Fibroblast of the aortic adventitia (primary cell): Measurements from ENCODE around the gene SLC45A3. TPM values are rescaled to one million over a fixed set of nuclear protein-coding genes. Genes with fewer than 3 reads are reported as not detected.

ENCODE experiments used
- DNase-seq: peaks from one replicate; pipeline ENCODE4 v3.0.0-alpha.2; 2010; ENCODE audit warnings: low read depth
- H3K4me3 ChIP-seq: 2 replicates; pipeline ENCODE4 v1.5.1; 2011; ENCODE audit warnings: low read depth, mild to moderate bottlenecking, control low read depth, low read length, moderate library complexity
- total RNA-seq: library from RNA; depleted of rRNA; stranded (reverse); fragments of >200 nt; gene quantifications from 2 replicates; pipeline ENCODE4 v1.2.3, GENCODE V29; 2012; ENCODE audit warnings: low replicate concordance
- TF ChIP-seq, protein P1 (sequence below): IDR thresholded peaks from 2 replicates; pipeline ENCODE4 v1.5.1; 2011; ENCODE audit warnings: mild to moderate bottlenecking, low read length, control low read depth, inconsistent platforms; ENCODE audit not compliant: insufficient read depth

Gene SLC45A3
- total RNA-seq, 1 donor: 1.7 TPM

DNA sequence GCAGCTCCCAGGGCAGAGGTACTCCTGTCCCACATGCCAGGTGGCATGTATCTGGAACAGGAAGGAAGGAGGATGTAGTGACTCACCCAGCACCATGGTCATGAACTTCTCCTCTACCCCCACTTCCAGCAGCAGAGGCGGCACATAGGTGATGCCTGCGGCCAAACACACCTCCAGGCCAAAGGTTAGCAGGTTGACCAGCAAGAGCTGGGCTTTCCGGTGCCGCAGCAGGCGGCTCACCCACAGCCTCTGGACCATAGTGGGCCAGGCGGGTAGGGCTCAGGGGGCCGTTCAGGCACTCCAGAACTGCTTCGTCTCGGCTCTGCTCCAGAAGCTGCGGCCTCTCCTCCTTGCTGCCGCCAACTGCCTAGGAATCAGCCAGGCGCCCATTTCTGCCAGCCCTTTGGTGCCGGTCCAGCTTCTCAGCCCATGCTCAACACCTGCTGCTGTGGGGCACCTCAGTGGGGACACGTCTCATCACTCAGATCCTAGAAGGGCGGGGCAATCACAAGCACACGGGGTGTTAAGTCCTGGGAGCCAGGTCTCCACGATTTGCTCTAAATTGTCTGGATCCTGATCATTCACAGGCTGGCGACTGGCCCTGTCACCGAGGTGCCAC lies 15.8 kb downstream of the SLC45A3 start:
- DNase-seq: no peak
- H3K4me3 ChIP-seq: no peak overlapping the region
- TF ChIP-seq, protein P1, sequence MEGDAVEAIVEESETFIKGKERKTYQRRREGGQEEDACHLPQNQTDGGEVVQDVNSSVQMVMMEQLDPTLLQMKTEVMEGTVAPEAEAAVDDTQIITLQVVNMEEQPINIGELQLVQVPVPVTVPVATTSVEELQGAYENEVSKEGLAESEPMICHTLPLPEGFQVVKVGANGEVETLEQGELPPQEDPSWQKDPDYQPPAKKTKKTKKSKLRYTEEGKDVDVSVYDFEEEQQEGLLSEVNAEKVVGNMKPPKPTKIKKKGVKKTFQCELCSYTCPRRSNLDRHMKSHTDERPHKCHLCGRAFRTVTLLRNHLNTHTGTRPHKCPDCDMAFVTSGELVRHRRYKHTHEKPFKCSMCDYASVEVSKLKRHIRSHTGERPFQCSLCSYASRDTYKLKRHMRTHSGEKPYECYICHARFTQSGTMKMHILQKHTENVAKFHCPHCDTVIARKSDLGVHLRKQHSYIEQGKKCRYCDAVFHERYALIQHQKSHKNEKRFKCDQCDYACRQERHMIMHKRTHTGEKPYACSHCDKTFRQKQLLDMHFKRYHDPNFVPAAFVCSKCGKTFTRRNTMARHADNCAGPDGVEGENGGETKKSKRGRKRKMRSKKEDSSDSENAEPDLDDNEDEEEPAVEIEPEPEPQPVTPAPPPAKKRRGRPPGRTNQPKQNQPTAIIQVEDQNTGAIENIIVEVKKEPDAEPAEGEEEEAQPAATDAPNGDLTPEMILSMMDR: no peak

DNA sequence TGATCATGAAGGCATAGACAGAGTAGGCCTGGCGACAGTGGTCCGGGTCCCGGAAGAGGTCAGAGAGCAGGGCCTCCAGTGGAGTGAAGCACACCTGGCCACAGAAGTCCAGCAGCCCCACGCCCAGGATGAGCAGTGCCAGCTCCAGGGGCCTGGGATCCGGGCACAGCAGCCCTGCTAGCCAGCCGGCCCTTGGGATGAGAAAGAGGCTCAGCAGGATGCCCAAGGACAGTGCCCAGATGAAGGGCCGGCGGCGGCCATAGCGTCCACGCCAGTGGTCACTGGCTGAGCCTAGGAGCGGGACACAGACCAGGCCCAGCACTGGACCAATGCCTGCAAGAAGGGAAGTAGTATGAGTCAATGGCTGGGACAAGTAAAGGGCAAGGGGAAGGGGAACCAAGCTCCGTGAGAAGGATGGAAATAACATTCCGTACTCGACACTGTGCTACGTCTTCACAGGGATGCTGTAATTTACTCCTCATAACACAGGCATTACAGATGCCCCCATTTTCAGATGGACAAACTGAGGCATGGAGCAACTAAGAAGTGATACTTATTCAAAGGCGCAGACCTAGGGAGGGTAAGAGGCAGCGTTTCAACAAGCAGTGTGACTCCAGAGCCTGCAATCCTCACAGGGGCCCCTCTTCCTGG lies 16.9 kb downstream of the SLC45A3 start:
- no peak overlapping the region for H3K4me3 ChIP-seq
- TF ChIP-seq, protein P1: no peak
- no peak for DNase-seq

DNA sequence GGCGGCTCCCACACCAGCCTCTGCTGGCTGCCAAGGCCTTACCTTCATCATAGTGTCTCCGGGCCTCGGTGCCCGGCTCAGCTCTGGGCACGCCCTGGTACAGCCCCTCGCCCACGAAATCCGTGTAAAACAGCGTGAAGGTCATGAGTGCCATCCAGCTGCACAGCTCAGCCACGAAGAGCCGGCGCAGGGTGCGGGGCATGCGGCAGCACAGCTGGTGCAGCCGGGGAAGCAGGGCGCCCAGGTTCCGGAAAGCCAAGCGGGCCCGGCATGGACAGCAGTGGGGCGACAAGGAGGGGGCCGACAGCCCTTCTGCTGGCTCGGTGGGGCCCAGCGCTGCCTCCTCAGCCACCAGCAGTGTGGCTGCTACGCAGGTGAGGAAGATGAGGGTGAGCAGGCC lies 17.5 kb downstream of the SLC45A3 start:
- H3K4me3 ChIP-seq: no peak overlapping the region
- TF ChIP-seq, protein P1: no peak
- DNase-seq: no peak

DNA sequence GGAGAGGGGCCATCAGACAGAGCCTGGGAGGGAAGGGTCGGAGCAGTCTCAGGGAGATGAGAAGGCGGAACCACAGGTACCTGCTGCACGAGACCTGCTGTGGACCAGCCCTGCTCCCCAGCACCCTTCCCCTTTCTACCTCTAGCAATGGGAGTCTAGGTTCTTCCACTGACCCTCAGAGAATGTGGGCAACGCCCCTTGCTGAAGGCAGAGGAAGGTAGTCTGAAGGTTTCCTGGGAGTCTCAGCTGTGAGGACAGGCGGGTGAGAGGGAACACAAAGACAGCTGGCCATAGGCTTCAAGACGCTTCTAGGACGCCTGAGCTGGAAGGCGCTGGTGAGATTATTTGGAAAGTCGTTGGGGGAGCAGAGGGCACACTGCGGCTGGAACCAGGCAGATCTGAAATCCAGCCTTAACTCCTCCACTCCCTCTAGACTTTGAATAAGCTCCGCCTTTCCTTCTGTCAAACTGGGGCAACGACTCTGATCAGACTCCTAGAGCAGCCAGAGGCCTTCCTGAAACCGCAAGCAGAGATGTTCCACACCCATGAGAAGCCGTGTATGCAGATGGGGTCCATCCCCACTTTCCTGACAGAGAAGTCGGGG lies 18.1 kb downstream of the SLC45A3 start:
- no peak for DNase-seq
- TF ChIP-seq, protein P1: no peak
- H3K4me3 ChIP-seq: no peak overlapping the region

DNA sequence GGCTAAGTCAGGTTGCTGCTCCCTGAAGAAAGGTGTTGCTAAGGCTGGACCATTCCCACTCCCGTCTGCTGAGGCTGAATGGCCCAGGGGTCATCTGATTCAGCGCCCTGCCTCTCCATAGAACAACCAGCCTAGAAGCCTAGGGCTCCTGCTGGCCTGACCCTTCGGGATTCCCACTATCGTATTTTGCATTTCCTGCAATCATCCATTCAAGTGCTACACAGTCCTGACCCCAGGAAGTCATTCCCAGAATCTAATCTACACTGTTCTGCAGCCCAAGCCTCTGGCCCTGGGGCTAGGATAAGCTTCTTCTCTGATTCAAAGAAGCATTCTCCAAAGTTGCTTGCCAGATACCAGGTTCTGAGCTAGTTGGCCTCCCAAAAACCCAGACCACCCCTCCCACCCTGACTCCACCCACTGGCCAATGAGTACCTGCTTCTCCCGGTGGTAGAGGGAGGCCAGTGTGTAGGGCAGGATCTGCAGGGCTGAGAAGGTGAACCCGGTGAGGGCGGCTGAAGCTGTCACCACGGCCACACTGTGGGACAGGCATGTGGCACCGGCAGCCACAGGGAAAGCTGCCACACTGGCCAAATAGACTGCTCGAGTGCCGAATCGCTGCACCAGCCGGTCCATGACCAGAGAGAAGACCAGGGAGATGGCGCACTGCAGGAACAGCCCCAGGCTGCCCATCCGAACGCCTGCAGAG lies 18.7 kb downstream of the SLC45A3 start:
- TF ChIP-seq, protein P1: no peak
- no peak for DNase-seq
- no peak overlapping the region for H3K4me3 ChIP-seq

DNA sequence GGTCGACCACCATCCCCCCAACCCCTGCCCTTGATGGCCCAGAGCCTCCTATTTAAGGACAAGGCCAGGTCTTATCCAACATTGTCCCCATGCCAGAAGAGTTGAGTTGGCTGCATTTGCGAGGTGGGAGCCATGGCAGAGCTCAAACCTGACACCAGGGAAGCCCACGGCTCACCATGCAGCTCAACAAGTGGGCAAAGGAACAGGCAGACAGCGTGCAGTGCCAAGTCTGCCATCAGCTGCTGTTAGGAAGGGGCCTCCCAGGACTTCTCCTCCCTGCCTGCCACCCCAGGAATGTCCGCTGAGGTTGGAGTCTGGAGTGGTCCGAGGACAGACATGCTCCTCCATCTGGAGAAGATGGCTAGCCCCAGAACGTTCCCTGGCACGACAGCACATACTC lies 19.9 kb downstream of the SLC45A3 start:
- TF ChIP-seq, protein P1: no peak
- no peak for DNase-seq
- no peak overlapping the region for H3K4me3 ChIP-seq
